H1 (cell line): ENCODE measurements around the gene DYNLRB2.

Experiments used
- CEBPB ChIP-seq: IDR thresholded peaks from 2 replicates; pipeline ENCODE4 v1.6.1; 2012; ENCODE audit warnings: low read depth, low read length
- CTCF ChIP-seq, 3 experiments: IDR thresholded peaks; 1 replicate in 2 of 3; 2 replicates in 1 of 3; pipeline versions ENCODE4 v1.5.1 to v1.6.1; 2011; ENCODE audit warnings: low read length in 3 of 3, mild to moderate bottlenecking in 3 of 3, inconsistent platforms in 2 of 3, low read depth in 1 of 3, moderate library complexity in 1 of 3; ENCODE audit not compliant: insufficient read depth in 1 of 3; ENCODE audit errors: control extremely low read depth in 1 of 3
- EP300 ChIP-seq, 2 experiments: IDR thresholded peaks; 1 replicate in 1 of 2; 2 replicates in 1 of 2; pipeline ENCODE4 v1.6.1; 2011 to 2012; ENCODE audit warnings: low read depth in 2 of 2, low read length in 2 of 2, mild to moderate bottlenecking in 2 of 2, borderline replicate concordance in 1 of 2, inconsistent platforms in 1 of 2, moderate library complexity in 1 of 2
- EZH2 ChIP-seq: fragments of 200-600 bp; sonication (generic); IDR thresholded peaks from 2 replicates; pipeline ENCODE4 v1.7.1; 2012; ENCODE audit warnings: low read depth, mild to moderate bottlenecking, moderate library complexity, low read length, inconsistent platforms; ENCODE audit not compliant: severe bottlenecking
- JUND ChIP-seq: IDR thresholded peaks from 2 replicates; pipeline ENCODE4 v1.6.1; 2011; ENCODE audit warnings: mild to moderate bottlenecking, improper control_type of control experiment, low read length
- MAX ChIP-seq: IDR thresholded peaks from 2 replicates; pipeline ENCODE4 v1.6.1; 2012; ENCODE audit warnings: inconsistent platforms
- PHF8 ChIP-seq: fragments of 200-600 bp; sonication (generic); conservative IDR thresholded peaks from 2 replicates; pipeline ENCODE4 v1.7.1; 2012; ENCODE audit warnings: low read depth, mild to moderate bottlenecking, inconsistent platforms, low read length, moderate library complexity
- POLR2A ChIP-seq, 2 experiments: IDR thresholded peaks; 1 replicate in 1 of 2; 2 replicates in 1 of 2; pipeline ENCODE4 v1.6.1; 2011; ENCODE audit warnings: low read depth in 2 of 2, low read length in 2 of 2, mild to moderate bottlenecking in 2 of 2; ENCODE audit errors: control extremely low read depth in 1 of 2
- RNF2 ChIP-seq: fragments of 200-900, 300-1000 bp; sonication (generic); IDR thresholded peaks from 2 replicates; pipeline ENCODE4 v1.7.1; 2016; ENCODE audit warnings: borderline replicate concordance, low read depth, mild to moderate bottlenecking, antibody characterized with exemption, low read length; ENCODE audit not compliant: poor library complexity, severe bottlenecking; ENCODE audit errors: missing control alignments
- RXRA ChIP-seq: IDR thresholded peaks from 2 replicates; pipeline ENCODE4 v1.6.1; 2011; ENCODE audit warnings: low read depth, mild to moderate bottlenecking, low read length, moderate library complexity; ENCODE audit not compliant: insufficient read depth
- SIRT6 ChIP-seq: IDR thresholded peaks from one replicate; pipeline ENCODE4 v1.7.1; 2012; ENCODE audit warnings: low read length, inconsistent platforms
- USF2 ChIP-seq: IDR thresholded peaks from 2 replicates; pipeline ENCODE4 v1.6.1; 2011; ENCODE audit warnings: low read length, improper control_type of control experiment
- YY1 ChIP-seq: IDR thresholded peaks from 2 replicates; pipeline ENCODE4 v1.6.1; 2011; ENCODE audit warnings: low read depth, mild to moderate bottlenecking, low read length

GRCh38 chr16:80527297-80527696, 13.5 kb upstream of the DYNLRB2 start:
- TF ChIP-seq CTCF (IDR thresholded peaks at IDR 0.05; ENCODE audit: control extremely low read depth in 1 of 3, insufficient read depth in 1 of 3, low read depth in 1 of 3, low read length in 3 of 3) (peak; percentile 80 to 91 (median 90)), YY1 (no peak), MAX (no peak), PHF8 (no peak), POLR2A (IDR thresholded peaks at IDR 0.05; ENCODE audit: control extremely low read depth in 1 of 2, low read depth in 2 of 2, low read length in 2 of 2) (no peak), EZH2 (no peak), CEBPB (no peak), SIRT6 (no peak), RNF2 (no peak), USF2 (no peak), RXRA (no peak), EP300 (IDR thresholded peaks at IDR 0.05; ENCODE audit: borderline replicate concordance in 1 of 2, low read depth in 2 of 2, low read length in 2 of 2) (no peak), JUND (no peak)
